ENCODE results near the gene TXNDC11.
"Not testable (repeated sequence)": the region's sequence is repeated elsewhere in the genome, so short reads cannot be mapped to it uniquely, and the experiment has no call there.

DNA sequence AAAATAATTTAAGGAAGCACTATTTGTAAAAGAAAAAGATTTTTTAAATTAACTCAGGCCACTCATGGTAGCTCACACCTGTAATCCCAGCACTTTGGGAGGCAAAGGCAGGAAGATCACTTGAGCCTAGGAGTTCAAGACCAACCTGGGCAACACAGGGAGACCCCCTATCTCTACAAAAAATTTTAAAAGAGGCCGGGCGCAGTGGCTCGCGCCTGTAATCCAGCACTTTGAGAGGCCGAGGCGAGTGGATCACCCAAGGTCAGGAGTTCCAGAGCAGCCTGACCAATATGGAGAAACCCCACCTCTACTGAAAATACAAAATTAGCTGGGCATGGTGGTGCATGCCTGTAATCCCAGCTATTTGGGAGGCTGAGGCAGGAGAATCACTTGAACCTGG lies 41.7 kb upstream of the TXNDC11 start:
- not testable (repeated sequence) for TF ChIP-seq EZH2 (IDR thresholded peaks at IDR 0.05; ENCODE audit: insufficient read depth, poor library complexity, severe bottlenecking); EZH2phosphoT487 (IDR thresholded peaks at IDR 0.05; ENCODE audit: insufficient read depth, low read depth)

All from GM23248 (cell line).